Lower leg skin (tissue), 3 donors: ENCODE measurements around the gene PDS5B.

Source experiments
- CTCF ChIP-seq, 3 donors: fragments of 450-650 bp; IDR thresholded peaks; one replicate each; pipeline ENCODE4 v1.5.1; 2016; ENCODE audit warnings: antibody characterized with exemption in 3 of 3, mild to moderate bottlenecking in 3 of 3, moderate library complexity in 2 of 3
- POLR2A ChIP-seq, 2 donors: fragments of 450-650 bp; IDR thresholded peaks; one replicate each; pipeline ENCODE4 v1.6.1; 2016 to 2017; ENCODE audit warnings: antibody characterized with exemption in 2 of 2, mild to moderate bottlenecking in 1 of 2, moderate library complexity in 1 of 2

GRCh38 chr13:32811297-32811800, 225.1 kb downstream of the PDS5B start:
- TF ChIP-seq POLR2A (IDR thresholded peaks at IDR 0.05) (no peak), CTCF (IDR thresholded peaks at IDR 0.05) (no peak)
